Measurements from ENCODE around the gene SRGAP3.

DNA sequence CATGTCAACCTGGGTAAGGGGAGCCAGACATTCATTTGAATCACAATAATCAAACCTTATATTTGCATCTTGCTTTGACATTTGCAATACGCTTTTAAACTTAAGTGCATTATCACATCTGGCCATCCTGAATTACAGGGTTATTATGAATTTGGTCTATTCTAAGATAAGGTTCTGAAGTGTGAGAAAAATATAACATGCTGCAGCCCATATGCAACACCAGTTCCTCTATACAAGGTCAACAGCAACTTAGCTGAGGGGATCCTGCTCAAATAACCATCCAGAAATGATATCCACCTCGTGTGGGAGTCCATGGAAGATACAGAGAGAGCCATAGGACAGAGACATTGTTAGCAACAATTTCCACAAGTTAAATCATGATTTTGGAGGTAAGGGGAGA, 213.5 kb downstream of the SRGAP3 start:
- TF ChIP-seq, protein P1, sequence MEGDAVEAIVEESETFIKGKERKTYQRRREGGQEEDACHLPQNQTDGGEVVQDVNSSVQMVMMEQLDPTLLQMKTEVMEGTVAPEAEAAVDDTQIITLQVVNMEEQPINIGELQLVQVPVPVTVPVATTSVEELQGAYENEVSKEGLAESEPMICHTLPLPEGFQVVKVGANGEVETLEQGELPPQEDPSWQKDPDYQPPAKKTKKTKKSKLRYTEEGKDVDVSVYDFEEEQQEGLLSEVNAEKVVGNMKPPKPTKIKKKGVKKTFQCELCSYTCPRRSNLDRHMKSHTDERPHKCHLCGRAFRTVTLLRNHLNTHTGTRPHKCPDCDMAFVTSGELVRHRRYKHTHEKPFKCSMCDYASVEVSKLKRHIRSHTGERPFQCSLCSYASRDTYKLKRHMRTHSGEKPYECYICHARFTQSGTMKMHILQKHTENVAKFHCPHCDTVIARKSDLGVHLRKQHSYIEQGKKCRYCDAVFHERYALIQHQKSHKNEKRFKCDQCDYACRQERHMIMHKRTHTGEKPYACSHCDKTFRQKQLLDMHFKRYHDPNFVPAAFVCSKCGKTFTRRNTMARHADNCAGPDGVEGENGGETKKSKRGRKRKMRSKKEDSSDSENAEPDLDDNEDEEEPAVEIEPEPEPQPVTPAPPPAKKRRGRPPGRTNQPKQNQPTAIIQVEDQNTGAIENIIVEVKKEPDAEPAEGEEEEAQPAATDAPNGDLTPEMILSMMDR (tag by site-specific recombination; IDR thresholded peaks at IDR 0.05): no peak
- TF ChIP-seq, protein P2, sequence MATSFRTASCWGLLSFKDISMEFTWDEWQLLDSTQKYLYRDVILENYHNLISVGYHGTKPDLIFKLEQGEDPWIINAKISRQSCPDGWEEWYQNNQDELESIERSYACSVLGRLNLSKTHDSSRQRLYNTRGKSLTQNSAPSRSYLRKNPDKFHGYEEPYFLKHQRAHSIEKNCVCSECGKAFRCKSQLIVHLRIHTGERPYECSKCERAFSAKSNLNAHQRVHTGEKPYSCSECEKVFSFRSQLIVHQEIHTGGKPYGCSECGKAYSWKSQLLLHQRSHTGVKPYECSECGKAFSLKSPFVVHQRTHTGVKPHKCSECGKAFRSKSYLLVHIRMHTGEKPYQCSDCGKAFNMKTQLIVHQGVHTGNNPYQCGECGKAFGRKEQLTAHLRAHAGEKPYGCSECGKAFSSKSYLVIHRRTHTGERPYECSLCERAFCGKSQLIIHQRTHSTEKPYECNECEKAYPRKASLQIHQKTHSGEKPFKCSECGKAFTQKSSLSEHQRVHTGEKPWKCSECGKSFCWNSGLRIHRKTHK (tag by site-specific recombination; IDR thresholded peaks at IDR 0.05): no peak
- TF ChIP-seq SP3 (tag by site-specific recombination; IDR thresholded peaks at IDR 0.05) (no peak), ZIC2 (tag by site-specific recombination; IDR thresholded peaks at IDR 0.05) (no peak), ZFP41 (tag by site-specific recombination; IDR thresholded peaks at IDR 0.05; ENCODE audit: borderline replicate concordance) (no peak), ZBTB8A (tag by site-specific recombination; IDR thresholded peaks at IDR 0.05) (no peak), MEIS1 (CRISPR knock-in tag; IDR thresholded peaks at IDR 0.05; ENCODE audit: borderline replicate concordance) (no peak), KLF16 (tag by site-specific recombination; IDR thresholded peaks at IDR 0.05) (no peak), ZNF529 (tag by site-specific recombination; IDR thresholded peaks at IDR 0.05; ENCODE audit: insufficient replicate concordance) (no peak)
- TF ChIP-seq, protein P3, sequence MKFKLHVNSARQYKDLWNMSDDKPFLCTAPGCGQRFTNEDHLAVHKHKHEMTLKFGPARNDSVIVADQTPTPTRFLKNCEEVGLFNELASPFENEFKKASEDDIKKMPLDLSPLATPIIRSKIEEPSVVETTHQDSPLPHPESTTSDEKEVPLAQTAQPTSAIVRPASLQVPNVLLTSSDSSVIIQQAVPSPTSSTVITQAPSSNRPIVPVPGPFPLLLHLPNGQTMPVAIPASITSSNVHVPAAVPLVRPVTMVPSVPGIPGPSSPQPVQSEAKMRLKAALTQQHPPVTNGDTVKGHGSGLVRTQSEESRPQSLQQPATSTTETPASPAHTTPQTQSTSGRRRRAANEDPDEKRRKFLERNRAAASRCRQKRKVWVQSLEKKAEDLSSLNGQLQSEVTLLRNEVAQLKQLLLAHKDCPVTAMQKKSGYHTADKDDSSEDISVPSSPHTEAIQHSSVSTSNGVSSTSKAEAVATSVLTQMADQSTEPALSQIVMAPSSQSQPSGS (tag by site-specific recombination; IDR thresholded peaks at IDR 0.05; ENCODE audit: low read depth): no peak
- TF ChIP-seq, protein P4, sequence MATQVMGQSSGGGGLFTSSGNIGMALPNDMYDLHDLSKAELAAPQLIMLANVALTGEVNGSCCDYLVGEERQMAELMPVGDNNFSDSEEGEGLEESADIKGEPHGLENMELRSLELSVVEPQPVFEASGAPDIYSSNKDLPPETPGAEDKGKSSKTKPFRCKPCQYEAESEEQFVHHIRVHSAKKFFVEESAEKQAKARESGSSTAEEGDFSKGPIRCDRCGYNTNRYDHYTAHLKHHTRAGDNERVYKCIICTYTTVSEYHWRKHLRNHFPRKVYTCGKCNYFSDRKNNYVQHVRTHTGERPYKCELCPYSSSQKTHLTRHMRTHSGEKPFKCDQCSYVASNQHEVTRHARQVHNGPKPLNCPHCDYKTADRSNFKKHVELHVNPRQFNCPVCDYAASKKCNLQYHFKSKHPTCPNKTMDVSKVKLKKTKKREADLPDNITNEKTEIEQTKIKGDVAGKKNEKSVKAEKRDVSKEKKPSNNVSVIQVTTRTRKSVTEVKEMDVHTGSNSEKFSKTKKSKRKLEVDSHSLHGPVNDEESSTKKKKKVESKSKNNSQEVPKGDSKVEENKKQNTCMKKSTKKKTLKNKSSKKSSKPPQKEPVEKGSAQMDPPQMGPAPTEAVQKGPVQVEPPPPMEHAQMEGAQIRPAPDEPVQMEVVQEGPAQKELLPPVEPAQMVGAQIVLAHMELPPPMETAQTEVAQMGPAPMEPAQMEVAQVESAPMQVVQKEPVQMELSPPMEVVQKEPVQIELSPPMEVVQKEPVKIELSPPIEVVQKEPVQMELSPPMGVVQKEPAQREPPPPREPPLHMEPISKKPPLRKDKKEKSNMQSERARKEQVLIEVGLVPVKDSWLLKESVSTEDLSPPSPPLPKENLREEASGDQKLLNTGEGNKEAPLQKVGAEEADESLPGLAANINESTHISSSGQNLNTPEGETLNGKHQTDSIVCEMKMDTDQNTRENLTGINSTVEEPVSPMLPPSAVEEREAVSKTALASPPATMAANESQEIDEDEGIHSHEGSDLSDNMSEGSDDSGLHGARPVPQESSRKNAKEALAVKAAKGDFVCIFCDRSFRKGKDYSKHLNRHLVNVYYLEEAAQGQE (tag by site-specific recombination; IDR thresholded peaks at IDR 0.05): no peak
